Stimulated activated CD4-positive, alpha-beta T cell treated with anti-CD3 and anti-CD28 coated beads, TNF-alpha, amount 100 ng/mL, for 1 hour (primary cell): ENCODE measurements around the gene ANKRD42.
A peak's percentile ranks its signal among the peaks of the same experiment; 100 is the strongest.

Experiments used
- DNase-seq, 3 donors: peaks; one replicate each; pipeline ENCODE4 v3.0.0-alpha.2; 2020; ENCODE audit warnings: low read depth in 3 of 3, low spot score in 1 of 3

Gene ANKRD42

DNA sequence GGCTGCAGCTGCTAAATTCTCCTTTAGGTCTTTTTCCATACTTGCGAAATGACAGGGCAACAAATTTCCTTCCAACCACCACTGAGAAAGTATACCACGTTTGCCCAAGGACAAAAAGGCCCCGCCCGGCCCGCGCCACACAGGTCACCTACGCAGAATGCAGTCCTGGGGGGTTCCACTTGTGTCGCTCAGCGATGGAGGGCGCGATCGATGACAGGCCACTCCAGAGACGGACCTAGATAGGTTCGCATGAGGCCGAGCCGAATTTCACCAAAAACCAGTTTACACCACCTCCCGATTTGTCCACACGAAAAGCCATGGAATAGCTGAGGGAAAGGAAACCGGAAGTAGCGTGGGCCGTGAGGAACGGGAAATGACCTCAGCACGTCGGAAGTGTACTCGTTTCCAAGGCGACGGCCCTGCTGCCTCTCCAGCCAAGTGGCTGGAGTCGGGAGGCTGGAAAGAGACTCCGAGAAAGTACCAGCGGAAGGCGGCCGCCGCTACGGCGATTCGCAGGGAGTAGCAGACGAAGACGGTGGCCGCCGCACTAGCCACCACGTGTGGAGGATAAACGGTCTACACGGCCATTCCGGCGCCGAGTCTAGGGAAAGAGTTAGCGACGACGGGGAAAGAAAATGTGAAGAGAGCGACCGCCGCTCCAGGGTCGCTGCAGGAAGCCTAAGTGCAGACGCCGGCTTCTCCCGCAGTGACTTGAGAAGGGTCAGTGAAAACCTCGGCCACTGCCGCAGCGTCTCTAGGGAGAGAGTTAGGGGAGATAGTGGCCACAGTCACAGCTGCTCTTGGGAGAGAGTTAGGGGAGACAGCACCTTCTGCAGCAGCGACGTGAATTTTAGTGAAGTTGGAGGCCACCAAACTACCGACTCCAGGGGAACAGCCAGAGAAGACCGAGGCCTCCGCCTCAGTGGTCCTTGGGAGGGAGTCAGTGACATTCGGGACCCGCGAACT is at the start of gene ANKRD42:
Gene ANKRD42, plus strand, starts transcription at position 398 of the 966 bp plus-strand sequence. CDS start 959 bp downstream, outside the sequence.
- DNase-seq = peak; percentile 50 to 64 (median 54)

DNA sequence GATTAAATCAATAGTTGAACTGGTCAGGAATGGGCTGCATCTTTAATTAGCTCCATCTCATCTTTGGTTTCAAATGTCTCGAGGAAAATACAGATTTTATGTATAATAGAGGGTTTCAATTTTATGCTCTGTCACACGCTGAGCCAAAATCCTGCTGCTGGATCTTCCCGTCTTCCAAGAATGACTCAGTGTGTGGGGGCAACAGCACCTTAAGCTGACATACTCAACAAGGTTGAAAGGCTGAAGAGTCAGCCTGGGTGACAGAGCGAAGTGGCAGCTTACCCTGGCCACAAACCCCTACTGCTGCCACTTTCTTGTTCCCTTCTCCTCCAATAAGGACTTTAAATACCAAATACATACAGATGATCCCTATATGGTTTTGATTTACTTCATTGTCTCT is 45.6 kb upstream of the ANKRD42 start:
- DNase-seq = no peak

DNA sequence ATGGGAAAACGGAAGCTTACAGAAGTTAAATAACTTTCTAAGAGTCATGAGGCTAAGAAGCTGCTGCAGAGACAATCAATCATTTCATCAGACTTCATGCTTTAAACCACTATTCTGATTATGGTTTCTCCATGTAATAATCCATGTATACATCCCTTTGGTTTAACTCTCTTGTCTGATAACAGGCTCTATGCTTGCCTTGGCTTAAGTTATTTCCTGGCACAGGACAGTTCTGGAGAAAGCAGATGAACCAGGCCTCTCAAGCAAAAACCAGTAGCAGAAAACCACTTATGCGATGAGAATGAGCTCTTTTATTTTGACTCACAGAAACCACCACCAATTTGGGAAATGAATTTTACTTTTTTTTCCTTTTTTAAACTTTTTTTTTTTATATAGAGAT is 43.1 kb upstream of the ANKRD42 start:
- no peak for DNase-seq

GRCh38 chr11:83151274-83151977 is 42.1 kb upstream of the ANKRD42 start:
- DNase-seq = no peak

DNA sequence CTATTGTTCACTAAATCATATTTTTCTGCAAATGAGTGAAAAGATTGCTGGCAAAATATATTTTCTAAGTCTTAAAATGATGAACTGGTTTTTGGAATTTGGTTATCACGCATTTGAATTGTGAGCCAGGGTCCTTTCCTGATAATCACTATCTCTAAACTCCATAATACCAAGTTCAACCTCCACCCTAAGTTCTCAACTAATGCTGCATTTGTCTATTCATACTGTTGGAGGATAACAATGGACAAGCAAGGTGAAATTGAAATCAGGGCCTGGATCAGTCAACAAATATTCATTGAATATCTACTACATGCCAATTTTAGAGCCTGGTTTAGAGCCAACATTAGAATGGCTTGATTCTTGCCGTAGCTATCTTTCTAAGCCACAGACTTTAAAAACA is 41.2 kb upstream of the ANKRD42 start:
- no peak for DNase-seq

- DNase-seq = no peak
These were observed 39.7 kb upstream of the ANKRD42 start for GRCh38 chr11:83153764-83154163.

GRCh38 chr11:83156144-83156995 is 37.1 kb upstream of the ANKRD42 start:
- peak in 2 of 3 donors; percentile 97 to 98 for DNase-seq

DNA sequence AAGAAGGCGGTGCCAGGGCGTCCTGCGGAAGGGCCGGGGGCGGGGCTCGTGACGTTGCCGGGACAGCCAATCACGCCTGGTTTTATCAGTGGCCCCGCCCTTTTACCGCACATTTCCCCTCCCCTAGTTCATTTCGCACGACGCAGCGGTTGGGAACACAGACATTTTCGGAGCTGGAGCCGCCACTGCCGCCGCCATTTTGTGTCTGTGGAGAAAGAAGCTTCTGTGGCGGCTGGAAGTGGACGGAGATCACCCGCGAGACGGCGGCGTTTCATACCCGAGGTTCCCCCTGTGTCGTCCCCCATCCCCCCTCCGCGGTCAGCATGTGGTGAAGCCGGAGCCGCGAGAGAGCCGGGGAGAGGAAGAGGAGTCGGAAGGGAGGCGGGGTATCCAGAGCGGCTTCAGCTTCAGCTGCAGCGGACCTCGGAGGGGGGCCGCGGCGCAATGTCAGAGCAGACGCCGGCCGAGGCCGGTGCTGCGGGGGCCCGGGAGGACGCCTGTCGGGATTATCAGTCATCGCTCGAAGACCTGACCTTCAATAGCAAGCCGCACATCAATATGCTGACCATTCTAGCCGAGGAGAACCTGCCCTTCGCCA is 36.4 kb upstream of the ANKRD42 start, which contains the start of gene PCF11:
Gene PCF11, plus strand, starts transcription at position 136 of the 598 bp plus-strand sequence. Its CDS starts 309 bp downstream, at position 445.
- peak in 1 of 3 donors; percentile 89 for DNase-seq

DNA sequence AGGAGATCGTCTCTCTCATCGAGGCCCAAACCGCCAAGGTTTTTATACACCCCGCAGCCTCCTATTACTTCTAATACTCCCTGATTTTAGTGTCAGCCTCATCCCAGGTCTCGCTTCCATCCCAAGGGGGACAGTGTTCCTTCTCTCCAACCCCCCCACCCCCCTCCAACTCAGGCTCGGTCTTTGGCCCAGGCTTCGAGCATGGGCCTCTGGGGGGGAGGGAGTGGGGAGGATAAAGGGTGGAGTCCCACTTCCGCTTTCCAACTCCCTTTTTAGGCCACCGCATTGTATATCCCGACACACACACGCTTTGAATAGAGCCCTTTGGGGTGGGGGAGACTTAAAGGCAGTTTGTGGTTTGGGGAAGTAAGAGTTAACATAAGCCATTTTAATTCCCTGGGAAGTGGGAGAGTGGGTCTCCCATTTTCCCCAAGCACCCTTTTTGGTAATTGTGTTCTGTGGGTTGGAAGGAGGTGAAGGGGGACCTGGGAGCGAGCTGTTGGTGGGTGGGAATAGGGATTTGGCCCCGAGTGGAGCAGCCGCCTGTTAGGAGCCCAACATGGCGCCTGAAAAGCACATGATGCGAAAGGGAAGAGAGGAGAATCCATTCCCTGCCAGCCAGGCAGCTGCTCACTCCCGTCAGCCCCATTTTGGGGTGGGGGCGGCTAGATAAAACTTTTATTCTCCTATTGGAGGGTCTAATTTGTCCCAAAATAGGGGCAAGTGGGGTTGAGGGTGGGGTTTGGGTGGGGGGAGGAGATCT is 35.7 kb upstream of the ANKRD42 start:
- peak in 1 of 3 donors; percentile 40 for DNase-seq

GRCh38 chr11:83158357-83158786 is 35.1 kb upstream of the ANKRD42 start:
- DNase-seq = no peak

DNA sequence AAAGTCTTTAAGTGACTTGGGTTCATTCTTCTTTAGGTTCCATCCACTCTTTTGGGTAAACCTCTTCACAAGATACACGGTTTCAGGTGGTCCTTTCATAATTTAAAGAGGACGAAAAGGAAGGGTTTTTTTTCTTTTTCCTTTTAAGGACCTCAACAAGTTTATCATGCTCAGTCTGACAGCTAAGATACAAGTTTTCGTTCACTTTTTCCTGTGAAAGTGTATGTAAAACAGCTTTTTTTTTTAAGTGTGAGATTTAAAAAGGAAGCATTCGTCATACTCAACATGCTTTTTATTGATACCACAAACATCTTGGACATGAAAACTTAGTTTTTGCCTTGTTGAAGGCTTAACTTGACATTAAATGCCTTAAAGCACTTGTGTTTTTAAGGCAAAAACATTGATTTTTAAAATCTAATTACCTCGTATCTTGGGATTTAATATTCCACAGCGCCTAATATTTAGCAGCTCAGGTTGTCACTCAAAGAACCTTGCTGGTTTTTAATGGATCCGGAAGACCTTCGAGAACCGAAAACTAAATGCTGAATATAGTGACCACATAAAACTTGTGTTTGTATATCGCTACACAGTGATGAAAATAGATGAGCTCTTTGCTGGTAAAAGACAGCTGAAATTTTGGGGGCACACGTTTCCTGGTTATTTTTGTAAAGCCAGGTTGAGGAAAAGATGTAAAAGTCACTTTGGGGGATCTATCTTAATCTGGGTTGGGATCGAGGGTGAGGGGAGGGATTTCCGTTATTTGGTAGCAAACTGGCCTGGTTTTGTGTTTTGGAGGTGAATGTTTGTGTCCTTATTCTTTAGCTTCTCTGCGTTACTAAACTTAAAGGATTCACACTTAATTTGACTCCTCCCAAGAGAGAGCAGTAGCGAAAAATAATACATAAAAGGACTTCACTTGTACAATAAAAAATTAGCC is 34.3 kb upstream of the ANKRD42 start:
- DNase-seq = no peak

- no peak for DNase-seq
These were observed 33.3 kb upstream of the ANKRD42 start for GRCh38 chr11:83159902-83160865.

DNA sequence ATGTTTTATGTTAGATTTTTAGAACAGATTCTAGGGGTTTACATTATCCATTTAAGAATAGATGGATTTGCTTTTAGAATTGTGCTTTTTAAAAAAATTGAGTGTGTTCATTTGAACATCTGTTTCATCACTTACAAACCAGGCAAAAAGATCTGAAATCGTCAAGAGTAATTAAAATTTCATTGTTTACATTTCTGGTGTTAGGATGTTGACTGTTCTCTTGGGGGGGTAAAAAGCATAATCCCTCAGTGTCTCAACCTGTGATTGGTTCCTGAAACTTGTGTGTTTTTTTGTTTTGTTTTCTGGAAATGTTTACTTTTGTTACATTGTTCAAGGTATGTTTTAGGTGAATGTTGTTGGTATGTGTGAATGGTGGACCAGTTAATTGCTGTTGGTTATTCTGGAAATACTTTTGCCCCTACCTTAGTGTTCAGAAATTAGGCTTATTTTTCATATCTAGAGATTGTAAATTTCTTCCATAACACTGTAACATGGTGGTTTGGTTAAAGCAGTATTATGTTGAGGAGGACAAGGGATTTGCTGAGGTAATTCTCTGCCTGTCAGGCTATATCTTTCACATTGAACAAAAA is 31.8 kb upstream of the ANKRD42 start:
- no peak for DNase-seq

DNA sequence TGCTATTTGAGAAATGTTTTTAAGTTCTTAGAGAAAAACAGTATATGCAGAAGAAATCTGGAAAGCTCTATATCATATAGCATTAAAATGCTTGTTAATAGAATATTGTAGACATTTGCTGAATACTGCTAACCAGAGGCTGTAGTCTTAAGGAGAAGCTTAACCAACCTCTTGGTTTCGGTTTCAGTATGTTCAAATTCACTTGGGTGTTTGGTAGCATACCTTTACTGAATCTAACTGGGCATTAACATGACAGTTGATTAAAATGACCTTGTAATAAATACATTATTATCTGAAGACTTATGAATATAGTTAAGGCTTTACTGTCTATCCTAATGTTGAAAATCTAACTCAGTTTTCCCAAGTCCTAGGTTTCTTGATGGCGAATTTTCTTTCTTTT is 31.1 kb upstream of the ANKRD42 start:
- no peak for DNase-seq

GRCh38 chr11:83166193-83166866 is 27.2 kb upstream of the ANKRD42 start:
- no peak for DNase-seq

- DNase-seq = no peak
These were observed 24.8 kb upstream of the ANKRD42 start for GRCh38 chr11:83168756-83169155.

GRCh38 chr11:83170865-83171264 is 22.6 kb upstream of the ANKRD42 start:
- no peak for DNase-seq
